Activated naive CD8-positive, alpha-beta T cell treated with anti-CD3 and anti-CD28 coated beads for 36 hours (primary cell): ENCODE measurements around the gene MAN2A1. TPM values are rescaled to one million over a fixed set of nuclear protein-coding genes. Genes with fewer than 3 reads are reported as not detected.
A peak's percentile ranks its signal among the peaks of the same experiment; 100 is the strongest.

ENCODE experiments used
- DNase-seq: peaks from one replicate; pipeline ENCODE4 v3.0.0; 2021
- H3K27ac Mint-ChIP-seq: one replicate; pipeline ENCODE4 v1.8.0; 2022; ENCODE audit warnings: mild to moderate bottlenecking, moderate library complexity, mixed read lengths
- H3K27me3 Mint-ChIP-seq: one replicate; pipeline ENCODE4 v1.8.0; 2022; ENCODE audit warnings: mild to moderate bottlenecking, mixed read lengths
- H3K36me3 Mint-ChIP-seq: one replicate; pipeline ENCODE4 v1.8.0; 2021; ENCODE audit warnings: mild to moderate bottlenecking, mixed read lengths
- H3K4me1 Mint-ChIP-seq: one replicate; pipeline ENCODE4 v1.8.0; 2021; ENCODE audit warnings: mixed read lengths
- H3K4me3 Mint-ChIP-seq: one replicate; pipeline ENCODE4 v1.8.0; 2022; ENCODE audit warnings: mild to moderate bottlenecking, moderate library complexity, mixed read lengths
- H3K9me3 Mint-ChIP-seq: one replicate; pipeline ENCODE4 v1.8.0; 2022; ENCODE audit warnings: mixed read lengths
- total RNA-seq, 2 experiments: library from RNA; stranded (reverse); gene quantifications; one replicate each; pipeline ENCODE4 v1.2.3, GENCODE V29; 2021

MAN2A1 gene
- total RNA-seq, 2 experiments from 2014 or later: 28.7 to 28.8 TPM

DNA sequence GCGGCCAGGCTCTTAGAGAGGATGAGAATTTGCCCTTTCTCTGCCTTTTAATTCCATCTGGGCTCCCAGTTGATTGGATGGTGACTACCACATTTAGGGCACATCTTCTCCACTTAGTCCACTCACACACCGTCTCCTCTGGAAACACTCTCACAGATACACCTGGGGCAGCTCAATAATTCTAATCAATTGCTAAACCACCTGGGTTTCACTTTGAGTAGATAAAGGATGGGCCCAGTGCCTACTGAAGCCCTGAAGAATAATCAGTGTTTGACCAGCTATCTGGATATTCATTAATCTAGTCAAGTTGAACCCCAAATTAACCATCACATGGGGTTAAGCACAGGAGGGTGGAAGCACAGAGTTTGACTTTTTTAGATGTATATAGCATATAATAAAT lies 19.1 kb downstream of the MAN2A1 start:
- no peak for DNase-seq
- H3K27me3 Mint-ChIP-seq: no peaks in the 10 kb centered on the region
- H3K4me1 Mint-ChIP-seq: peaks cover 57% of the 10 kb centered on the region
- H3K36me3 Mint-ChIP-seq: peaks cover 34% of the 10 kb centered on the region
- H3K9me3 Mint-ChIP-seq: no peaks in the 10 kb centered on the region
- no peak overlapping the region for H3K27ac Mint-ChIP-seq
- H3K4me3 Mint-ChIP-seq: no peak overlapping the region

DNA sequence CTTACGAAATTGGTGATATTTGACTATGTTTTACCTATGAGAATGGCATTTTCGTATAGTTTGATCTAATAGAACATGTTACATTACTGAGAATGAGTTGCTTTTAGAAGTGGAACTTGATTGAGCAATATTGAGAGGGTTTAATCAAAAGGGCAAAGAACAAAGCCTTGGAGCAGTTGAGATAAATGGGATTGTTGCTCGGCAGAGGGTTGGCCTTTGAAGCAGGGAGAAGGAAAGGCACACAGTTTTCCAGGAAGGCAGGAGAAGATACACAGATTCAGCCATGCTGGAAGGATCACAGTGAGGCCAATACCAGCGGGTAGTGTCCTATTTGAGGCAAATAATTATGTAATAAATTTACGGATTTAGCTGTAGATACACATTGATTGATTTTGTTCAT lies 19.5 kb downstream of the MAN2A1 start:
- H3K27me3 Mint-ChIP-seq: no peaks in the 10 kb centered on the region
- no peak overlapping the region for H3K4me3 Mint-ChIP-seq
- H3K9me3 Mint-ChIP-seq: no peaks in the 10 kb centered on the region
- DNase-seq: no peak
- peaks cover 54% of the 10 kb centered on the region for H3K4me1 Mint-ChIP-seq
- H3K27ac Mint-ChIP-seq: no peak overlapping the region
- H3K36me3 Mint-ChIP-seq: peaks cover 34% of the 10 kb centered on the region

DNA sequence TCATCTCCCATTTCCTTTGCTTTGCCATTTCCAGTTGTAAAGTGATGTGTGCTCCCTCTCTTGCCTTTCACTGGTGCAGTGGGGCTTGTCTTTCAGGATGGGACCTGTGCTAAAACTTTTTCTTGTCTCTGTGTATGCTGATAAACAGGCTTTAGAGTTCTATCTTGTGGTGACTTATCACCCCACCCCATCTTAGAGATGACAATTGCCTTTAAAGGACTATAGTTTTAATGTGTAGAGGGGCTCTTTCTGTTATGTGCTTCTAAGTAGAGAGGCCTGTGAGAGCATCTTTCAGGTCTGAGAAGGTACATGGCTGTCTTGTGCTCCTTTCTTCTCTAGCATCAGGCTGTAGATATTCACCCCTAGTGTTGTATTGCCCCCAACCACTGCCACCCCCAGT lies 21.9 kb downstream of the MAN2A1 start:
- DNase-seq: no peak
- Mint-ChIP-seq H3K4me3 (no peak overlapping the region), H3K27me3 (no peaks in the 10 kb centered on the region), H3K9me3 (no peaks in the 10 kb centered on the region), H3K4me1 (peaks cover 45% of the 10 kb centered on the region), H3K36me3 (peaks cover 27% of the 10 kb centered on the region), H3K27ac (peak overlapping the region; percentile 43)

DNA sequence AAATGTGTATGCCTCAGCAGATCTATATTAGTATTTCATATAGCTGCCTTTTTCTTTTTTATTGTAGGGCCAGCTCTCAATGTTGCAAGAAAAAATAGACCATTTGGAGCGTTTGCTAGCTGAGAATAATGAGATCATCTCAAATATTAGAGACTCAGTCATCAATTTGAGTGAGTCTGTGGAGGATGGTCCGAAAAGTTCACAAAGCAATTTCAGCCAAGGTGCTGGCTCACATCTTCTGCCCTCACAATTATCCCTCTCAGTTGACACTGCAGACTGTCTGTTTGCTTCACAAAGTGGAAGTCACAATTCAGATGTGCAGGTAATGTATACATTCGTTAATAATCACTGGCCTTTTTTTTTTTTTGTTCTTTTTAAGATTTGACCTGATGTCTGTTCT lies 23.7 kb downstream of the MAN2A1 start:
- no peak for DNase-seq
- Mint-ChIP-seq H3K4me1 (peaks cover 36% of the 10 kb centered on the region), H3K4me3 (no peak overlapping the region), H3K27me3 (no peaks in the 10 kb centered on the region), H3K36me3 (peaks cover 27% of the 10 kb centered on the region), H3K27ac (no peak overlapping the region), H3K9me3 (no peaks in the 10 kb centered on the region)

DNA sequence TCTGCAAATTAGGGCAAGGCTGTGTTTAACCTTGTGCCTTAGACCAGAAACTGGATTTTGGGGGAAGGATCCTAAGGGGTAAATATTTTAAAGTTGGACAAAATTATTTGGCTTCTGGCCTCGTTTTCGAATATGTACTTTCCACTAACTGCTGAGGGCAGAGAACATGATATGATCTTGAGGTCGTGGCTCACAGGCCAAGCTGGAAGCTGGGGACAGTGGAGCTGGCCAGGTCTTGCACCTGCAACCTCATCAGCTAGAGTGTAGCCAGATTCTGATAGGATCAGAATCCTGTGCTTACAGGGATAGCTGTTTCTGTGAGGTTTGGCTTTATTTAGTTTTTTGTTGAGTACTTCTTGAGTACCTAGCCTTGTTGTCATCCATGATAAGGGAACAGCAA lies 24.9 kb downstream of the MAN2A1 start:
- DNase-seq: no peak
- Mint-ChIP-seq H3K4me1 (peaks cover 28% of the 10 kb centered on the region), H3K27me3 (no peaks in the 10 kb centered on the region), H3K27ac (no peak overlapping the region), H3K9me3 (no peaks in the 10 kb centered on the region), H3K36me3 (peaks cover 28% of the 10 kb centered on the region), H3K4me3 (no peak overlapping the region)

DNA sequence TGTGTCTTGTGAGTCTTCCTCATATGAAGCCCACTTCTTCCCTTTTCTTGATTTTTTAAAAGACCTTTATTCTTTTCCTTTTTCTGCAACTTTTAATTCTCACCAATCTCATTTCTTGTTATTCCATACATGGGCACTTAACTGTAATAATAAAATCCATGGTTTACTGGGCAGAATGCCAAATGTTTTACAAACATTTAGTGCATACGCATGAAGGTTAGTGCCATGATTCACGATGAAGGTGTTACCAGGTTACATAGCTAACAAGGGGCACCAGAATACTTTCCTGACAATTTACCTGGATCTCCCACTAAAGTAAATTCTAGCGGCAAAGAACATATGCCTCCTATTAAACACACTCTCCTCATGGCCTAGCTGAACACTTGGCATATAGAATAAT lies 28.5 kb downstream of the MAN2A1 start:
- no peak for DNase-seq
- no peak overlapping the region for H3K27ac Mint-ChIP-seq
- H3K36me3 Mint-ChIP-seq: peaks cover 30% of the 10 kb centered on the region
- no peaks in the 10 kb centered on the region for H3K9me3 Mint-ChIP-seq
- no peak overlapping the region for H3K4me3 Mint-ChIP-seq
- peaks cover 18% of the 10 kb centered on the region for H3K4me1 Mint-ChIP-seq
- H3K27me3 Mint-ChIP-seq: no peaks in the 10 kb centered on the region

DNA sequence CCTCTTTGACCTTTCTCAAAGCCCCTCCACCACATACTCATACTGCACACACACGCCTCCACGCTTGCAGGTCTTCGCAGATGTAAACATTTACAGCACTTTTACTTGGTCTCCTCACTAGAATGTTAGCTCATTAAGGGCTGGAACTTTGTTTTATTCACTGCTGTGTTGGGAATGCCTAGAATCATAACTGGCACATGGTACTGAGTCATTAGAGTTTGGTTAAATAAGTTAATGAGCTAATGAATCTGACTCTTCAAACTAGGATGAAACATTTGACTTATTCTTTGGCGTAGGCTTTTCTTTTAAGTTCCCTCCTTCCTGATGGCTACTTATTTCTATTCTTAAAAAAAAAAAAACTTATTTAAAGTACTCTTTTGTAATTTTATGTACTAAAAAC lies 28.9 kb downstream of the MAN2A1 start:
- Mint-ChIP-seq H3K27me3 (no peaks in the 10 kb centered on the region), H3K4me3 (no peak overlapping the region), H3K36me3 (peaks cover 30% of the 10 kb centered on the region), H3K4me1 (peaks cover 19% of the 10 kb centered on the region), H3K9me3 (no peaks in the 10 kb centered on the region), H3K27ac (no peak overlapping the region)
- DNase-seq: no peak

DNA sequence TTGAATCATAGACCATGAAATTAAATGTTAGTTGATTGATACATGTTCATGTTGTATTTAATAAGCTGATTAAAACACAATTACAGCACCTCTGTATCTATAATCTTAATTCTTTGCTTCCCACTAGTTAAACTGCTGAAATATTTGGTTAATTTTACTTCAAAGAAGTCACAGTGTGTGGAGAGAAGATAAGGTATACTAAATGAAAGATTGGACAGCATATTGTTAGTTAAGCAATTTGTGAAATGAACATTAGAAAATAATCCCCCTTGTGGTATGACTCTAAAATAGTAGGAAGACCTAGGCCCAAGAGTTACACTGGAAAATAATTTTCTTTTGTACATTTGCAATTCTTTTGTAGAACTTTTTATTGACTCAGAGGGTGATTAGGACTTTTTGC lies 30.3 kb downstream of the MAN2A1 start:
- Mint-ChIP-seq H3K4me3 (no peak overlapping the region), H3K4me1 (peaks cover 17% of the 10 kb centered on the region), H3K27me3 (no peaks in the 10 kb centered on the region), H3K36me3 (peaks cover 32% of the 10 kb centered on the region), H3K9me3 (no peaks in the 10 kb centered on the region), H3K27ac (no peak overlapping the region)
- no peak for DNase-seq

DNA sequence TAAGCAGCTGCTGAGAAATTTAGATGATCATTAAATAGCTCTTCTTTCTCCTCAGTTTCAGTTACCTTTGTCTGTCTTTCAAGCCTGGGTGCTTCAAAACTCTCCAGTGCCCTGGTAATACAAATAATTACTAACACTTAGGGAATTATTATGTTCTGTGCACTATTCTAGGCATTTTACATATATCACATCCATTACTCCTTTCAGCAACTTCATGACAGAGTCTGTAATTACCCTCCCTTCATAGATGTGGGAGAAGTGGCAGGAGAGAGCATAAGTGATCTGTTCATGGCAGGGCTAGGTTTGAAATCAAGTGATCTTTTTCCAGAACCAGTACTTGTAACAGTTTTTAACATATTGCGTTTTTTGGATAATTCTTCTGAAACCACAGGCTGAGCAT lies 32.0 kb downstream of the MAN2A1 start:
- Mint-ChIP-seq H3K4me3 (no peak overlapping the region), H3K9me3 (no peaks in the 10 kb centered on the region), H3K27me3 (no peaks in the 10 kb centered on the region), H3K27ac (no peak overlapping the region), H3K36me3 (peaks cover 34% of the 10 kb centered on the region), H3K4me1 (peaks cover 18% of the 10 kb centered on the region)
- no peak for DNase-seq

DNA sequence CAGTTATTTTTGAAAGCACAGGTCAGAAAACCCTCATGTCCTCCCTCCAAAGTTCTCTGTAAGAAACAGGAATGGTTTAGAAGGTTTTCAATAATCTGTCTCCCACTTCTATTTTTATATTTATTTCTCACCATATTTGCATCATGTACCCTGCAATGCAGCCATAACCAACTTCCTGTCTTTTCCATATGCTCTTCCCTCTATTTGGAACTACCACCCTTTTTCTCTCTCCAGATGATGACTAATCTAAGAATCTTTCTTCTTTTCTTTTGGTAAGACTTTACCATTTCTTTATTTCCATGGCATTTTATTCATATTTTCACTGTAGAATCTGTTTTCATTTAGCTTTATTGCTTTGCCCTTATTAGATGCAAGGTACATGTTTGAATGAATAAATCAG lies 33.9 kb downstream of the MAN2A1 start:
- Mint-ChIP-seq H3K27ac (no peak overlapping the region), H3K4me3 (no peak overlapping the region), H3K9me3 (no peaks in the 10 kb centered on the region), H3K4me1 (peaks cover 18% of the 10 kb centered on the region), H3K27me3 (no peaks in the 10 kb centered on the region), H3K36me3 (peaks cover 34% of the 10 kb centered on the region)
- no peak for DNase-seq

DNA sequence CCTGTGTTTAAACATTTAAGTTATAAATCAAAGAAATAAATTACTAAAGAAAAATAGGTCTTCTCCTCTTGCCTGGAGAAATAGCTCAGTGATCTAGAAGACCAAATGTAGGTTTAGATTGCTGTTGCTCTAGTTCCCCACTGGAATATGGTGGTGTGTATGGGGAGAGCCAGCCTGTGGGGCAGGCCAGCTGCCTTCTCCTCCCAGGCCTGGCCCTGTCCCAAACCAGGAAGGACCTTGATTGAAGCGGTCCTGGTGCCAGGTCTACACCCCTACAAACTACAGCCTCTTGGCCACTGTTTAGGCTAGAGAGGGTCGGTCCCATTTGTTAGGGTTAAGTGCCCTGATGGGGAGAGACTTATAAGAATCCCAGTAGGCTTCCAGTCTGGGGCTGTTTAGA lies 35.4 kb downstream of the MAN2A1 start:
- Mint-ChIP-seq H3K9me3 (no peaks in the 10 kb centered on the region), H3K36me3 (peaks cover 37% of the 10 kb centered on the region), H3K4me1 (peaks cover 16% of the 10 kb centered on the region), H3K27ac (no peak overlapping the region), H3K4me3 (no peak overlapping the region), H3K27me3 (no peaks in the 10 kb centered on the region)
- DNase-seq: no peak

DNA sequence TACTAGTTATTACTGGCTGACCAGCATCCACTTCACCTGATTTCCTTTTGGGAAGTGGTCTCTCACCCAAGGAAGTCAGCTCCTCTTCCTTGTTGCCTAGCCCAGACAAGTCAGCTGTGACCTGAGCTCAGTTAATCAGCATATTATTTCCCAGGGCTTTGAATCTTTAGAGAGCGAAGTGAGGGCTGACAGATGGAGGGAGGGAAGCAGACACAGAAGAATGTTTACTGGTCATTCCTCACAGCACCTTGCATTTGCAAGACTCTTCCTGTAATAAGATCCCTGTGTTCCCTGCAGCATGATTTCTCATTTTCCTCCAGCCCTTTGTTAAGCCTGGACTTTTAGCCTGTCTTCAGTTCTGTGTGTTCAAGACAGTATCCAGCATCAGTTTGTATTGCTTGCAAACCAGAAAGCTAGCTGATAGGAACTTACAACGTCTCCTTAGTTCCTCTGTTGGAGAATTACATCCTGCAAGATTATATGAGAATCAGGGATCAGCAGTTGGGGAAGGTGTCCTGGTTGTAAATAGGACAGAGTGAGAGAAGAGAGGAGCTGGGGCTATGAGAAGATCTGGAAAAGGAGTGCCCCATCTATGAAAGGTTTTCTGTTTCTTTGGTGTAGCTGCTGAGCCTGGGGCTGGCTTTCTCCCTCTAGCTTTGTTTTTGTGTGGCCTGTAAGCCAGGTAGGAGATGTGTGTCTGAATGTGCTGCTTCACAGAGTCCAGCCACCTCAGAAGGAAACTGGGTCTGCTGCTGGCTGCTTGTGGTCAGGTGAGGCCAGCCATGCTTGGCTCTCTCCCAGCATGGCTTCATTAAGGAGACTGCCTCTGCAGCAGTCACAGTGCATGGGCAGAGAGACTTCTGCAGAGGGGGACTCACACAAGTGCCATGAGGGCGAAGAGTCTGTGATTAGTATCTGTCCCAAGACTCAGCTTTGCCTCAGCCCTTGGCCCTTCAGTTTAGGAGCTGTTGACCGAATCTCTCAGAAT lies 50.3 kb downstream of the MAN2A1 start:
- DNase-seq: no peak
- peaks cover 22% of the 10 kb centered on the region for H3K4me1 Mint-ChIP-seq

DNA sequence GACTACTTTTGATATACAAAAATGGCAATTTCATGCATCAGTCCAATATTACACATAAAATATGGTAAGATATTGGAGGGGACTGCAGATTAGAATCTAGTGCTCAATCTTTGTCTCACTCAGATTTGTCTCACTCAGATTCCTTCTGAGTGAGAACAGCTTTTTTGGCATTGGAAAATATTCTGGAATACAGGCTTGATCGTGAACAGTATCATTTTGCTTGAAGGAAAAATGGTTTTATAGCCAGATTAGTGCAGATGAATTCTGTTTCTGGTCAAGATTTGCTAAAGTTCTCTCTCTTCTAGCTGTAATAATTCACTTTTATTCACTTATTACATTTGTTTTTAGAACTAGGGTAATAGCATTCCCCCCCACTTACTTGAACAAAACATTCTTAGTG lies 51.2 kb downstream of the MAN2A1 start:
- Mint-ChIP-seq H3K27ac (no peak overlapping the region), H3K36me3 (peaks cover 41% of the 10 kb centered on the region), H3K27me3 (no peaks in the 10 kb centered on the region), H3K9me3 (peaks cover 1% of the 10 kb centered on the region), H3K4me3 (no peak overlapping the region), H3K4me1 (peaks cover 20% of the 10 kb centered on the region)
- DNase-seq: no peak

More for the DNA sequence above, 50.3 kb downstream of the MAN2A1 start:
- Mint-ChIP-seq H3K27ac (no peak overlapping the region), H3K27me3 (no peaks in the 10 kb centered on the region), H3K36me3 (peaks cover 45% of the 10 kb centered on the region), H3K9me3 (peaks cover 1% of the 10 kb centered on the region), H3K4me3 (no peak overlapping the region)

DNA sequence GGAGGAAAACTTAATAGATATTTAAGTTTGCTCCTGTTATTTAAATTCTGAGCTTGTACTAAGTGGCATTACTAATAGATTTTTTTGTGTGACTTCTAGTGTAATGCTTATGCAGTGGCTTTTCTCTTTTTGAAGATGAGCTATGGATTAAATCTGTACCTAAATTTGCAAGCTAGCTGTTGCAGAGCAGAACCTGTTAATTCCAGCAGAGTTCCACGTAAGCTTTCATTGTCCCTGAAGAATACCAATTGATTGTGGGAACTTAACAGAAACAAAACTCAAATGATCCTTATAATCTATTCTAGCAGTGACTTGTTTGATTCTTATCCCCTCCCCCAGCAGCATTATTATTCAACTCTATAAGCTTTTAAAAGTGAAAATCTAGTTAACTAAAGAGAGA lies 51.7 kb downstream of the MAN2A1 start:
- DNase-seq: no peak
- H3K27me3 Mint-ChIP-seq: no peaks in the 10 kb centered on the region
- H3K4me3 Mint-ChIP-seq: no peak overlapping the region
- peaks cover 1% of the 10 kb centered on the region for H3K9me3 Mint-ChIP-seq
- H3K36me3 Mint-ChIP-seq: peaks cover 43% of the 10 kb centered on the region
- peaks cover 20% of the 10 kb centered on the region for H3K4me1 Mint-ChIP-seq
- H3K27ac Mint-ChIP-seq: no peak overlapping the region

DNA sequence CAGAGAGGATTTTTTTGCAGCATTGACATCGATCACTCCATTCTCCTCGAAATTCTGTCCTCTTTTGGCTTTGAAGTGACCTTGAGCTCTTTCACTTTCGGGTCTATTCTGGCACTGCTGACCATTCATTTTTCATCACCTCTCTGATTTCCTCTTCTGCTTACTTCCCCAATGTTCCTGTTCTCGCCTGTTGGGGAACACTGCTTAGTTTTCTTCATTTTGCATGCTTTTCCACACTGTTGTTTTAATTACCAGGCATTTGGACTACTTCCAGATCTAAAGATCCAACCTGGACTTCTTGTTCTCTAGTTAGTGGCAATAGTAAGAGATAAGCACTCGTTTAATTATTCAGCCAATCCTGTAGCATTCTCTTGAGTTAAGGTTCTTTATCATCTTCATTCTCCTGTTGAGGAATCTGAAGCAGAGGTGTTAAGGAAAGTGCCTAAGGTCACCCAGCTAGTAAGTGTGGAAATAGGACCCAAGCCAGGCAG lies 53.4 kb downstream of the MAN2A1 start:
- Mint-ChIP-seq H3K36me3 (peaks cover 41% of the 10 kb centered on the region), H3K27me3 (no peaks in the 10 kb centered on the region), H3K27ac (no peak overlapping the region), H3K4me1 (peaks cover 22% of the 10 kb centered on the region), H3K4me3 (no peak overlapping the region), H3K9me3 (peaks cover 1% of the 10 kb centered on the region)
- no peak for DNase-seq

DNA sequence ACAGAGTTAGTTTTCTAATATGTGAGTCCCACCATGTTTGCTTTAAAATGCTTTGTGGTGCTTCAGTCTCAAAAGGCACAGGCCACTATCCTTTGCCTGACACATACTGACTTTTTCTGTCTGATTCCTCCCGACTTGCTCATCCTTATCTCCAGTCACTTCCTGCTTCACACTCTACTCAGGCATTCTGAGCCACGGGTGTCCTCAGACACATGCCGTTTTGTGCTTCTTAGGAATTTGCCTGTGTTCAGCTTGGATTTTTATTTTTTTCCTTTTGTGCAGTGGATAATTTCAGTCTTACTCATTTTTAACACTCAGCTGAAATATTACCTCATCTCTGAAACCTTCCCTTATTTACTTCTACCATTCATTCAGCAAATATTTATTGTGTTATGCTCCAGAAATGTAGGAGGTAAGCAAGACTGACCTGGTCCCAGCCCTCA lies 54.1 kb downstream of the MAN2A1 start:
- no peak for DNase-seq
- H3K9me3 Mint-ChIP-seq: peaks cover 1% of the 10 kb centered on the region
- H3K36me3 Mint-ChIP-seq: peaks cover 41% of the 10 kb centered on the region
- no peak overlapping the region for H3K27ac Mint-ChIP-seq
- H3K4me1 Mint-ChIP-seq: peaks cover 29% of the 10 kb centered on the region
- H3K27me3 Mint-ChIP-seq: no peaks in the 10 kb centered on the region
- no peak overlapping the region for H3K4me3 Mint-ChIP-seq
